Breast epithelium (tissue), 3 donors: ENCODE results near the gene EPS8L1.

ENCODE experiments used
- POLR2A ChIP-seq: fragments of 450-650 bp; IDR thresholded peaks from one replicate; pipeline ENCODE4 v1.6.1; 2016; ENCODE audit warnings: antibody characterized with exemption, mild to moderate bottlenecking, moderate library complexity
- TF ChIP-seq, protein P1 (sequence below), 3 donors: fragments of 450-650 bp; IDR thresholded peaks; one replicate each; pipeline ENCODE4 v1.5.1; 2016 to 2017; ENCODE audit warnings: antibody characterized with exemption in 3 of 3, mild to moderate bottlenecking in 3 of 3, moderate library complexity in 3 of 3

DNA sequence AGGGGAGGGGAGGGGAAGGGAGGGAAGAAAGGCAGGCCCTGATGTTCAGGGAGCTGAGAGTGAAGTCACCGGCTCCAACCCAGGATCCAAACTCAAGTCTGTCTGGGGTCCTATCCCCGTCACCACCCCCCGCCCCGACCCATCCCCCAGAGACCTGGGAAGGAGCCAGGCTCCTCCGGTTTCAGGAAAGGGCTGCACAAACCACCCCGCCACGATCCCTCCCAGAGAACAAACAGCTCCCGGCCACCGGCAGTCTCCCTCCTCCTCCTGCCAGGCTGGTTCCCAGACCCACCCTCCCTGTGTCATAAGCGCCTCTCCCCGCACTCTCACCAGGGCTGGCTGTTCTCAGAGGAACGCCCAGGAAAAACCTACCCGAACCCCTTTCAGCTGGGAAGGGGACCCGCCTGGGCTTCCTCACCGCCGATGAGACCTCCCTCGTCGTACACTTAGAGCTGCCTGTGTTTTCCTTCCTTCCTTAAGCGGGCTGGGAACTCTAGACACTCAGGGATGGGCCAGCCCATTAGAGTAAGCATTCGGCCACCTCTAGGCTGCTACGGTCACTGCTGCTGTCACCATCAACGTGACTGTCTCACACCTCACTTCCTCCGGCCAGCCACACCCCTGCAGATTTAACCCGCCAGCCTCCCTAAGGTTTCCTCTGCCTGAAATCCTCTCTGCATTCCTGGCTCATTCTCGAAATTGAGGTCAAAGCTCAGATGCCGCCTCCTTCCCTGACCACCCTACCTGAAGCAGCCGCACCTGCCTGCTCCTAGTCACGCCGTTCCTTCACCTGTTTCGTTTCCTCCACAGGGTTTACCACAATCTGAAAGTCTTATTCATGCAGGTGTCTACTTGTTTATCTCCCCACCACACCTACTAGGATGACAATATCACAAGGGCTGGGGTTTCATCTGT is 6.5 kb upstream of the EPS8L1 start:
- TF ChIP-seq POLR2A, result peak; percentile 37
- TF ChIP-seq, protein P1, sequence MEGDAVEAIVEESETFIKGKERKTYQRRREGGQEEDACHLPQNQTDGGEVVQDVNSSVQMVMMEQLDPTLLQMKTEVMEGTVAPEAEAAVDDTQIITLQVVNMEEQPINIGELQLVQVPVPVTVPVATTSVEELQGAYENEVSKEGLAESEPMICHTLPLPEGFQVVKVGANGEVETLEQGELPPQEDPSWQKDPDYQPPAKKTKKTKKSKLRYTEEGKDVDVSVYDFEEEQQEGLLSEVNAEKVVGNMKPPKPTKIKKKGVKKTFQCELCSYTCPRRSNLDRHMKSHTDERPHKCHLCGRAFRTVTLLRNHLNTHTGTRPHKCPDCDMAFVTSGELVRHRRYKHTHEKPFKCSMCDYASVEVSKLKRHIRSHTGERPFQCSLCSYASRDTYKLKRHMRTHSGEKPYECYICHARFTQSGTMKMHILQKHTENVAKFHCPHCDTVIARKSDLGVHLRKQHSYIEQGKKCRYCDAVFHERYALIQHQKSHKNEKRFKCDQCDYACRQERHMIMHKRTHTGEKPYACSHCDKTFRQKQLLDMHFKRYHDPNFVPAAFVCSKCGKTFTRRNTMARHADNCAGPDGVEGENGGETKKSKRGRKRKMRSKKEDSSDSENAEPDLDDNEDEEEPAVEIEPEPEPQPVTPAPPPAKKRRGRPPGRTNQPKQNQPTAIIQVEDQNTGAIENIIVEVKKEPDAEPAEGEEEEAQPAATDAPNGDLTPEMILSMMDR (IDR thresholded peaks at IDR 0.05), result peak in 2 of 3 donors; percentile 31 to 45
